ENCODE results near the gene SLC2A10.

SLC2A10 gene

DNA sequence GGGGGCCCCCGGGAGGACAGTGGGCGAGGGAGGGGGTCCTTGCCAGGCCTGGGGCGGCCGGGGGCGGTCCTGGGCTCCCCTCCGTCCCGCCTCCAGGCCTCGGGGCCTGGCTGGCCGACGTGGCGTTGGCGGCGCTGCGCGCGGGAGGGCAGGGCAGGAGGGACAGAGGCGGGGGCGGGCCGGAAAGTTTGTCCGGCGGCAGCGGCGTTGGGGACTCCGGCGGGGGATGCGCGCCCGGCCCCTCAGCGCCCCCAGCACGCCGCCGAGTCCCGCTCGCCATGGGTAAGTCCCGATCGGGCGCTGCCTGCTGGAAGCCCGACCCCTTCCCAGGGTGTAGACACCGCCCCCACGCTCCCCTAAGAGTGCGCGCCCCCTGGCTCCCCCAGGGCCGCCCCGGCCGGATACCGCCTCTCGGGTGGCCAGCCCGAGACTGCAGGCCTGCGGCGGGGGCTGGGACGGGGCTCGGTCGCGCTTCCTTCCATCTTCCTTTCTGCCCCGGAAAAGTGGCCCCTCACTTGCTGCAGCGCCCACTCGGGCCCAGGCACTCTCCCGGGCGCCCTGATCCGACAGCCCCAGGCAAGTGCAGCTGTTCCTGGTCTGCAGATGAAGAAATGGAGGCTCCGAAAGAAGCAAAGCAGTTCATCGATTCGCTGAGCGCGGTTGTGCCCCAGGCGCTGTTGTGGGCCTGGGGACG lies at the start of gene SLC2A10:
Gene SLC2A10 (plus strand): TSS at position 191 of the 694 bp plus-strand sequence. CDS start 88 bp downstream, at position 279.
- H3K4me3 ChIP-seq (ENCODE audit: low read depth, low read length), result no peak within 1 kb of the TSS
- TF ChIP-seq, protein P1, sequence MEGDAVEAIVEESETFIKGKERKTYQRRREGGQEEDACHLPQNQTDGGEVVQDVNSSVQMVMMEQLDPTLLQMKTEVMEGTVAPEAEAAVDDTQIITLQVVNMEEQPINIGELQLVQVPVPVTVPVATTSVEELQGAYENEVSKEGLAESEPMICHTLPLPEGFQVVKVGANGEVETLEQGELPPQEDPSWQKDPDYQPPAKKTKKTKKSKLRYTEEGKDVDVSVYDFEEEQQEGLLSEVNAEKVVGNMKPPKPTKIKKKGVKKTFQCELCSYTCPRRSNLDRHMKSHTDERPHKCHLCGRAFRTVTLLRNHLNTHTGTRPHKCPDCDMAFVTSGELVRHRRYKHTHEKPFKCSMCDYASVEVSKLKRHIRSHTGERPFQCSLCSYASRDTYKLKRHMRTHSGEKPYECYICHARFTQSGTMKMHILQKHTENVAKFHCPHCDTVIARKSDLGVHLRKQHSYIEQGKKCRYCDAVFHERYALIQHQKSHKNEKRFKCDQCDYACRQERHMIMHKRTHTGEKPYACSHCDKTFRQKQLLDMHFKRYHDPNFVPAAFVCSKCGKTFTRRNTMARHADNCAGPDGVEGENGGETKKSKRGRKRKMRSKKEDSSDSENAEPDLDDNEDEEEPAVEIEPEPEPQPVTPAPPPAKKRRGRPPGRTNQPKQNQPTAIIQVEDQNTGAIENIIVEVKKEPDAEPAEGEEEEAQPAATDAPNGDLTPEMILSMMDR (IDR thresholded peaks at IDR 0.05; ENCODE audit: borderline replicate concordance, insufficient read depth, low read depth, low read length), result no peak

DNA sequence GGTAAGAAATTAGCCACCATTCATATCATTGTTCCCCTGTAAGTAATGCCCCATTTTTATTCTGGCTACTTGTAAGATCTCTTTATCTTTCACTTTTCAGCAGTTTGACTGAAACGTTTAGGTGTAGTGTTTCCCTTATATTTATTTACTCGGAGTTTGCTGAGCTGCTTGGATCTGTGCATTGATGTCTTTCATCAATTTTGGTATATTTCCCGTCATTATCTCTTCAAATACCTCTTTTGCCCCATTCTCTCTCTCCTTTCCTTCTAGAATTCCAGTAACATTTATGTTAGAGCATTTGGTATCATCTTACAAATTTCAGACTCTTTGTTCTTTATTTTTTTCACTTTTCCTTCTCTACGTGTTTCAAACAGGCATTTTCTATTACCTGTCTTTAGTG lies 49.0 kb upstream of the SLC2A10 start:
- TF ChIP-seq, protein P1 (IDR thresholded peaks at IDR 0.05; ENCODE audit: borderline replicate concordance, insufficient read depth, low read depth, low read length), result no peak
- H3K4me3 ChIP-seq (ENCODE audit: low read depth, low read length), result no peak overlapping the region

DNA sequence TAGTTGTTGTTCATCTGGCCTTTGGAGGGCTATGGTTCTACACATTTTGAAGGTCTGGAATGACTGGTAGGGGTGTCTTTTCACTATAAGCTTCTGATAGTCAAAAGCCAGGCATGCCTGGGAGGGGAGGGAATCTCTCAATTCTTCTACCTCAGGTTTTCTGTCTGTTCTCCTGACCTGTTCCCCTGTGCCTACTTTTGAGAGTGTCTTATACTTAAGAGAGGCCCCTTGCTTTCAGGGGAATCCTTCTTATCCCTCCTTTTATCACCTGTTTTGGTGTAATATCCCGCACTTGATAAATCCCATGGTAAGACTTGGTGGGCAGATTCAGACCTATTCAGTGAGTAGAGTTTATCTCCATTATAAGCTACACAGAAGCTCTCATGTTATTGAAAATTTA lies 47.8 kb upstream of the SLC2A10 start:
- TF ChIP-seq, protein P1 (IDR thresholded peaks at IDR 0.05; ENCODE audit: borderline replicate concordance, insufficient read depth, low read depth, low read length), result no peak
- no peak overlapping the region for H3K4me3 ChIP-seq (ENCODE audit: low read depth, low read length)

DNA sequence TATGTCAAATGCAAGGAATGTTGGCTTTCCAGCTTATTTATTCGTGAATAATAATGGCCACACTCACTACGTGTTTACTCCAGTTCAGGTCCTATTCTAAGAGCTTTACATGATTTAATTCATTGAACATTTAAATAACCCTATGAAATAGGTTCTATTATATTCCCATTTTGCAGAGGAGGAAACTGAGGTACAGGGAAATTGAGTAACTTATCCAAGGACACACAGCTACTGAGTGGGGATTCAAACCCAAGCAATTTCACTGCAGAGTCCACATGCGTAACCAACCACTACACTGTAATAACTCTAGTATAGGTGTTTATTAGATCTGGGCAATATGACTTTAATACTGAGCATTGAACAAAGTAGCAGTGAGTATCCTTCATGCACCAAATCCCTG lies 45.9 kb upstream of the SLC2A10 start:
- no peak overlapping the region for H3K4me3 ChIP-seq (ENCODE audit: low read depth, low read length)
- TF ChIP-seq, protein P1 (IDR thresholded peaks at IDR 0.05; ENCODE audit: borderline replicate concordance, insufficient read depth, low read depth, low read length), result no peak

DNA sequence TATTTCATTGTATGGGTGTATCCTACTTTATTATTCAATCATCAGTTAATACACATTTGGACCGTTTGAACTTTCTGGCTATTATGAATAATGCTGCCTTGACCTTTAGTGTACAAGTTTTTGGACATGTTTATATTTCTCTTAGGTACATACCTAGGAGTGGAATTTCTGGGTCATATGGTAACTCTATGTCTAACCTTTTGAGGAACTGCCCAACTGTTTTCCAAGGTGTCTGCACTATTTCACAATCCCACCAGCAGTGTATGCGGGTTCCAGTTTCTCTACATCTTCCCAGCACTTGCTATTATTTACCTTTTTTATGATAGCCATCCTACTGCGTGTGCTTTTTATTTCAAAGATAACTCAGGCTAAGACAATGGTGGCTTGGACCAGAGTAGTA lies 43.8 kb upstream of the SLC2A10 start:
- TF ChIP-seq, protein P1 (IDR thresholded peaks at IDR 0.05; ENCODE audit: borderline replicate concordance, insufficient read depth, low read depth, low read length), result no peak
- no peak overlapping the region for H3K4me3 ChIP-seq (ENCODE audit: low read depth, low read length)

DNA sequence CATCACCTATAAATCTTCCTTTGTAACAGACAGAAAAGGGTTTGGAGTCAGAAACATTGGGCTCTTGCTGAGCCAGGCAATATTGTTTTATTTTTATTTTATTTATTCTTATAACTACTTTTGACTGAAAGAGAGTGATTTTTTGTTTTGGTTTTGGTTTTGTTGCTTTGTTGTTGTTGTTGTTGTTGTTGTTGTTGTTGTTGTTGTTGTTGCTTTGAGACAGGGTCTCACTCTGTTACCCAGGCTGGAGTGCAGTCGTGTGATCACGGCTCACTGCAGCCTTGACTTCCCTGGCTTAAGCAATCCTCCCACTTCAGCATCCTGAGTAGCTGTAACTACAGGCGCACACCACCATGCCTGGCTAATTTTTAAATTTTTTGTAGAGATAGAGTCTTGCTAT lies 43.1 kb upstream of the SLC2A10 start:
- H3K4me3 ChIP-seq (ENCODE audit: low read depth, low read length), result no peak overlapping the region
- TF ChIP-seq, protein P1 (IDR thresholded peaks at IDR 0.05; ENCODE audit: borderline replicate concordance, insufficient read depth, low read depth, low read length), result no peak

DNA sequence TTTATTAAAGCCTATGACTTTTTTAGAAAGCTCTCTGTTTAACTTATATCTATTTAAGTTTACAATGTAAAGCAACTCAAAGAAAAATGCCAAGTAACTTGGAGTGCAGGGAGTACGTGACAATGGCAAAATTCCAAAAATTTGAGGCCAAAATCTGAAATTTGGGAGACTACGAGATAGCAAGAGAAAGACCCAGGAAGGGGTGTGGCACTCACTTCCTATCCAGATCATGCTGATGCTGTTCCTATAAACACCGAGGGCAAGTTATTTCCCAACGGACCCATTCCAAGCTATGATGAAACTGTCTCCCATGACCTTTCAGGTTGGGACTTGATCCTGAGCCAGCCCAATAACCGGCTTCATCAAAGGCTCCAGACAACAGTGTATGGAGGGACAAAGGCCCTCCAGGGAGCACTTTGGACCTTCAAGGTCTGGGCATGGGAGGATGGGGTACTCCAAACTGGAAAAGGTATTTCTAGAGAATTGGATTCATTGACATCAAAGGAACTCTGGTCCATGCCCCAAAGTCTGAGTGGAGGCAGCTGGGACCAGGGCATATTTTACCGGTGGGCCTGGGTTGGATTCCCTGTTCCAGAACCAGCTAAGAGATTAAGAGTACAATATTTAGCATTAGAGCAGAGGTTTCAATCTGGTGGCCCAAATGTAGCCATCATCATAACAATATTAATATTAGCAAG lies 42.5 kb upstream of the SLC2A10 start:
- no peak overlapping the region for H3K4me3 ChIP-seq (ENCODE audit: low read depth, low read length)
- TF ChIP-seq, protein P1 (IDR thresholded peaks at IDR 0.05; ENCODE audit: borderline replicate concordance, insufficient read depth, low read depth, low read length), result no peak
